Right lobe of liver (tissue), 6 donors: ENCODE results near the gene TRIM24. TPM values are rescaled to one million over a fixed set of nuclear protein-coding genes. Genes with fewer than 3 reads are reported as not detected.

Experiments used
- ATAC-seq, 4 donors: fragments of 200-7000 bp; cut with Tn5 transposase; one replicate each; pipeline ENCODE4 v1.9.1; 2020; ENCODE audit warnings: mild to moderate bottlenecking in 4 of 4, moderate library complexity in 4 of 4
- DNase-seq, 3 donors: peaks; one replicate each; pipeline ENCODE4 v3.0.0-alpha.2; 2020
- H3K27ac ChIP-seq, 3 donors: fragments of 200-600 bp; one replicate each; pipeline ENCODE4 v1.8.0; 2022
- H3K27me3 ChIP-seq, 2 donors: fragments of 200-600 bp; one replicate each; pipeline ENCODE4 v1.8.0; 2022
- H3K36me3 ChIP-seq, 4 donors: fragments of 200-600 bp; sonication (generic) in 1 of 4; one replicate each; pipeline versions ENCODE4 v1.5.1 to v1.8.0; 2017 to 2022; ENCODE audit warnings: control low read depth in 1 of 4
- H3K4me1 ChIP-seq, 4 donors: fragments of 200-600 bp; sonication (generic) in 1 of 4; one replicate each; pipeline versions ENCODE4 v1.5.1 to v1.8.0; 2017 to 2022; ENCODE audit warnings: control low read depth in 1 of 4
- H3K4me3 ChIP-seq, 3 donors: fragments of 200-600 bp; one replicate each; pipeline ENCODE4 v1.8.0; 2022
- H3K9me3 ChIP-seq, 4 donors: fragments of 200-600 bp; sonication (generic) in 1 of 4; one replicate each; pipeline versions ENCODE4 v1.5.1 to v1.8.0; 2017 to 2022; ENCODE audit warnings: control low read depth in 1 of 4
- CTCF ChIP-seq, 4 donors: fragments of 200-600 bp in 3 of 4; fragments of 450-650 bp in 1 of 4; IDR thresholded peaks; one replicate each; pipeline versions ENCODE4 v1.5.1 to v1.8.0; 2016 to 2022; ENCODE audit warnings: antibody characterized with exemption in 4 of 4, mild to moderate bottlenecking in 2 of 4
- POLR2A ChIP-seq: fragments of 450-650 bp; IDR thresholded peaks from one replicate; pipeline ENCODE4 v1.6.1; 2017; ENCODE audit warnings: antibody characterized with exemption, mild to moderate bottlenecking
- WGBS: methylation state at CpG from one replicate; pipeline ENCODE4 v1.1.6; 2018; ENCODE audit warnings: low coverage, low lambda C conversion rate; ENCODE audit not compliant: insufficient coverage; ENCODE audit errors: missing lambda C conversion rate; 5-methylcytosine and 5-hydroxymethylcytosine counted together
- intact Hi-C, 2 donors: fragments of 100-400 bp; cut with DNase I; formaldehyde crosslinking; loops; one replicate each; pipeline versions ENCODE4 v1.11.2 to v1.14.1; 2022
- total RNA-seq, 6 experiments: library from RNA; depleted of rRNA in 2 of 6; stranded (reverse); fragments of >200 nt in 2 of 6; fragmentation: NEBNext Ultra II Directional in 3 of 6; extraction: Animal tissue kit (Norgen Biotek cat#: 25700) in 3 of 6; gene quantifications; one replicate each; pipeline versions ENCODE4 v1.1.0 to v1.2.4, GENCODE V29; 2016 to 2023
- donor health status: DM: no; HTN: yes; CAD: no.
- donor health status: DM: no; HTN: no; CAD: no.
- donor health status: DM: no; HTN: no; CAD: no.
- donor health status: DM: no; HTN: yes; CAD: no.
- donor health status: DM: no; HTN: yes; CAD: no.

The TRIM24 gene
- total RNA-seq, 6 experiments from 2014 or later = 14.5 to 18.9 (median 16.5) TPM

DNA sequence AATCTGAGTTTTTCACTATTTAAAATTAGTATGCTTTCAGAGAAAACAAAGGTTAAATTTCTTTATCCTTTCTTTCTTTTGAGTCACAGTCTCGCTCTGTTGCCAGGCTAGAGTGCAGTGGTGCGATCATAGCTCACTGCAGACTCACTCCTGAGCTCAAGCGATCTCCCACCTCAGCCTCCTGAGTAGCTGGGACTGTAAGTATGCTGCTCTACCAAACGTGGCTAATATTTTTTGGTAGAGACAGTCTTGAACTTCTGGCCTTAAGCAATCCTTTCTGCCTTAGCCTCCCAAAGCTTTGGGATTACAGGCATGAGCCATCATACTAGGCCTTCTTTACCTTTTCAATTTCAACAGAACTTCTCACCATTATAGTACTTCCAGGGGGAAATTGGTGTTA is 113.7 kb downstream of the TRIM24 start:
- intact Hi-C loops = no loop called here
- DNase-seq = no peak
- no peaks in the 10 kb centered on the region for H3K4me1 ChIP-seq
- no peaks in the 10 kb centered on the region for H3K27me3 ChIP-seq
- no peaks in the 10 kb centered on the region for H3K9me3 ChIP-seq
- no peak for TF ChIP-seq CTCF (IDR thresholded peaks at IDR 0.05)
- TF ChIP-seq POLR2A = no peak
- no peak overlapping the region for H3K4me3 ChIP-seq
- no peak overlapping the region for H3K27ac ChIP-seq
- WGBS = 89% methylated on average over 4 of the region's 4 CpGs
- no peak for ATAC-seq
- H3K36me3 ChIP-seq = peaks cover 0 to 44% (median 15%) of the 10 kb centered on the region in 4 donors

DNA sequence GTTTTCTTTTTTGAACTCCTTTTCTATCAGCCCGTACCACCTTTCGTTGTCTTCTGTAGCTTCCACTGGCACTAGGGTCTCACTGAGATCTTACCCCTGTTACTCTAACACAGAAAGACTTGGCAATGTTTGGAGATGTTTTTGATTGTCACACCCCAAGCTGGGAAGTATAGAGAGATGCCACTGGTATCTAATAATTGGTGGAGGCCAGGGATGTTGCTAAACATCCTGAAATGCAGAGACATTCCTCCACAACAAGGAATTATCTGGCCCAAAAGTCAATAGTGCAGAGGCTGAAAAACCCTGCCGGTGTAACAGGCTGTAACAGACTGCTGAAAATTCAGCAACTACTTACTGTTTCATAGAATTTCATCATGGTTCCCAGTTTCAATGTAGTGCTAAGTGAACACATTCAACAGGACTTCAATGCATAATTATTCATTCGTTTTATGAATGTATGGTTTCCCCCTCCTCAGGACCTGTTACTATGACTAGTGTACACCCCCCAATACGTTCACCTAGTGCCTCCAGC is 115.9 kb downstream of the TRIM24 start:
- Histone ChIP-seq H3K4me3 (no peak overlapping the region), H3K4me1 (no peaks in the 10 kb centered on the region), H3K36me3 (peaks cover 0 to 53% (median 19%) of the 10 kb centered on the region in 4 donors), H3K9me3 (no peaks in the 10 kb centered on the region), H3K27me3 (no peaks in the 10 kb centered on the region), H3K27ac (no peak overlapping the region)
- WGBS = 83% methylated on average over 5 of the region's 5 CpGs
- ATAC-seq = no peak
- intact Hi-C loops = no loop called here
- no peak for DNase-seq
- TF ChIP-seq POLR2A = no peak
- TF ChIP-seq CTCF (IDR thresholded peaks at IDR 0.05) = no peak

- DNase-seq (no peak), ATAC-seq (no peak)
- Histone ChIP-seq H3K4me1 (no peaks in the 10 kb centered on the region), H3K4me3 (no peak overlapping the region), H3K27ac (no peak overlapping the region), H3K27me3 (no peaks in the 10 kb centered on the region), H3K36me3 (peaks cover 0 to 52% (median 18%) of the 10 kb centered on the region in 4 donors), H3K9me3 (no peaks in the 10 kb centered on the region)
- intact Hi-C loops = no loop called here
- no CpG with 5 or more reads among the region's 1 CpG for whole genome bisulfite sequencing
- TF ChIP-seq CTCF (IDR thresholded peaks at IDR 0.05) = no peak
- TF ChIP-seq POLR2A = no peak
Observed at GRCh38 chr7:138579136-138579535, 119.1 kb downstream of the TRIM24 start.

GRCh38 chr7:138579671-138580070 is 119.6 kb downstream of the TRIM24 start:
- TF ChIP-seq POLR2A (no peak), CTCF (IDR thresholded peaks at IDR 0.05) (no peak)
- Histone ChIP-seq H3K27ac (no peak overlapping the region), H3K27me3 (no peaks in the 10 kb centered on the region), H3K4me3 (no peak overlapping the region), H3K9me3 (no peaks in the 10 kb centered on the region), H3K4me1 (no peaks in the 10 kb centered on the region), H3K36me3 (peaks cover 0 to 57% (median 19%) of the 10 kb centered on the region in 4 donors)
- 100% methylated on average over 3 of the region's 3 CpGs for WGBS
- DNase-seq = no peak
- ATAC-seq = no peak
- intact Hi-C loops = no loop called here

DNA sequence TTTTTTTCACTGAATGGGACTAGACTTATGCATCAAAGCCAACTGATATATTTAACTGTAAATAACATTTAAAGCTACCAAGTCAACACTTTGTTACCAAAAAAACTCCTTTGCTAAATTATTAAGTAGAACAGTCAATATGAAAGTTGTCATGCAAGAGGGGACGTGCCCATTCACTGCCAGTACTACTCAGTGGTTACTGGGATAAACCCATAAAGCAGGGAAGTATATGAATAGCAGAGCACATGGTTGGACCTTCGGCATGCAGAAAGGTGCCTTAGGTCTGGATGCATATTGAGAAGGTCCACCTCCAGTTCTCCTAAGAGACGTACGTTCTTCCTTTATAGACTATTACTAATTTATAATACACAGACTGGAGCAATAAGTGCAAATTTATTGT is 121.0 kb downstream of the TRIM24 start:
- Histone ChIP-seq H3K4me1 (no peaks in the 10 kb centered on the region), H3K27ac (no peak overlapping the region), H3K9me3 (no peaks in the 10 kb centered on the region), H3K27me3 (no peaks in the 10 kb centered on the region), H3K36me3 (peaks cover 0 to 66% (median 25%) of the 10 kb centered on the region in 4 donors), H3K4me3 (no peak overlapping the region)
- ATAC-seq = no peak
- DNase-seq = no peak
- intact Hi-C loops = no loop called here
- WGBS = 88% methylated on average over 4 of the region's 4 CpGs
- TF ChIP-seq CTCF (IDR thresholded peaks at IDR 0.05) (no peak), POLR2A (no peak)
